GM12878 (cell line): ENCODE results near the gene LARGE1. TPM values are rescaled to one million over a fixed set of nuclear protein-coding genes. Genes with fewer than 3 reads are reported as not detected.

Source experiments
- CHD2 ChIP-seq: IDR thresholded peaks from 2 replicates; pipeline ENCODE4 v1.6.1; 2011; ENCODE audit warnings: low read depth, low read length, improper control_type of control experiment, borderline replicate concordance
- CREB1 ChIP-seq: IDR thresholded peaks from 2 replicates; pipeline ENCODE4 v1.6.1; 2012; ENCODE audit warnings: low read depth, mild to moderate bottlenecking, inconsistent platforms
- CREM ChIP-seq: IDR thresholded peaks from 2 replicates; pipeline ENCODE4 v1.6.1; 2014; ENCODE audit warnings: antibody characterized with exemption, low read depth
- FOXM1 ChIP-seq: IDR thresholded peaks from 2 replicates; pipeline ENCODE4 v1.6.1; 2012; ENCODE audit warnings: low read depth, mild to moderate bottlenecking, inconsistent platforms, low read length, moderate library complexity
- HDAC2 ChIP-seq: fragments of 200-600 bp; sonication (generic); IDR thresholded peaks from 2 replicates; pipeline ENCODE4 v1.6.1; 2017
- HSF1 ChIP-seq: fragments of 150-350 bp; IDR thresholded peaks from 2 replicates; pipeline ENCODE4 v1.6.1; 2014; ENCODE audit warnings: mild to moderate bottlenecking, low read depth, low read length
- IKZF1 ChIP-seq: fragments of 450-650 bp; conservative IDR thresholded peaks from 2 replicates; pipeline ENCODE4 v1.6.1; 2017; ENCODE audit warnings: antibody characterized with exemption, mild to moderate bottlenecking
- IRF3 ChIP-seq: fragments of 450-650 bp; IDR thresholded peaks from 2 replicates; pipeline ENCODE4 v1.6.1; 2014; ENCODE audit warnings: mild to moderate bottlenecking
- IRF5 ChIP-seq: fragments of 450-650 bp; IDR thresholded peaks from 2 replicates; pipeline ENCODE4 v1.6.1; 2017; ENCODE audit warnings: borderline replicate concordance
- KDM1A ChIP-seq: fragments of 200-600 bp; sonication (generic); IDR thresholded peaks from 2 replicates; pipeline ENCODE4 v1.6.1; 2016; ENCODE audit warnings: borderline replicate concordance
- LARP7 ChIP-seq: fragments of 450-650 bp; IDR thresholded peaks from 2 replicates; pipeline ENCODE4 v1.6.1; 2017; ENCODE audit warnings: mild to moderate bottlenecking
- MEF2B ChIP-seq: fragments of 450-650 bp; IDR thresholded peaks from 2 replicates; pipeline ENCODE4 v1.6.1; 2018; ENCODE audit warnings: mild to moderate bottlenecking, moderate library complexity; ENCODE audit not compliant: partially characterized antibody, poor library complexity, severe bottlenecking
- MYB ChIP-seq: fragments of 150-350 bp; IDR thresholded peaks from 2 replicates; pipeline ENCODE4 v1.6.1; 2014; ENCODE audit warnings: mild to moderate bottlenecking, low read depth, low read length, borderline replicate concordance
- NFYB ChIP-seq: IDR thresholded peaks from 2 replicates; pipeline ENCODE4 v1.6.1; 2011; ENCODE audit warnings: low read depth, mild to moderate bottlenecking, low read length, improper control_type of control experiment, moderate library complexity; ENCODE audit not compliant: insufficient read depth
- NR2C2 ChIP-seq: IDR thresholded peaks from 2 replicates; pipeline ENCODE4 v1.6.1; 2011; ENCODE audit warnings: borderline replicate concordance, low read depth; ENCODE audit not compliant: control insufficient read depth, insufficient read length
- PAX5 ChIP-seq: IDR thresholded peaks from 2 replicates; pipeline ENCODE4 v1.6.1; 2011; ENCODE audit warnings: low read depth, low read length, borderline replicate concordance
- PAX8 ChIP-seq: fragments of 450-650 bp; IDR thresholded peaks from 2 replicates; pipeline ENCODE4 v1.6.1; 2017; ENCODE audit warnings: mild to moderate bottlenecking, moderate library complexity
- RBBP5 ChIP-seq: fragments of 200-600 bp; sonication (generic); conservative IDR thresholded peaks from 2 replicates; pipeline ENCODE4 v1.6.1; 2016
- SIN3A ChIP-seq: IDR thresholded peaks from 2 replicates; pipeline ENCODE4 v1.6.1; 2012; ENCODE audit warnings: low read depth, low read length, improper control_type of control experiment
- SKIL ChIP-seq: fragments of 450-650 bp; IDR thresholded peaks from 2 replicates; pipeline ENCODE4 v1.6.1; 2017; ENCODE audit warnings: mild to moderate bottlenecking, low read depth, inconsistent platforms; ENCODE audit not compliant: poor library complexity, severe bottlenecking
- SUPT20H ChIP-seq: IDR thresholded peaks from 2 replicates; pipeline ENCODE4 v1.6.1; 2011; ENCODE audit warnings: low read depth, mild to moderate bottlenecking, low read length, moderate library complexity, borderline replicate concordance; ENCODE audit not compliant: control insufficient read depth
- TAF1 ChIP-seq: IDR thresholded peaks from 2 replicates; pipeline ENCODE4 v1.6.1; 2011; ENCODE audit warnings: mild to moderate bottlenecking, low read depth, low read length, borderline replicate concordance
- TBL1XR1 ChIP-seq: IDR thresholded peaks from 2 replicates; pipeline ENCODE4 v1.6.1; 2012; ENCODE audit warnings: low read depth, low read length, improper control_type of control experiment
- TCF12 ChIP-seq: IDR thresholded peaks from 2 replicates; pipeline ENCODE4 v1.6.1; 2011; ENCODE audit warnings: low read depth, mild to moderate bottlenecking, low read length
- YBX1 ChIP-seq: fragments of 450-650 bp; IDR thresholded peaks from 2 replicates; pipeline ENCODE4 v1.6.1; 2016; ENCODE audit warnings: antibody characterized with exemption
- ZNF217 ChIP-seq: fragments of 450-650 bp; IDR thresholded peaks from 2 replicates; pipeline ENCODE4 v1.6.1; 2017; ENCODE audit warnings: antibody characterized with exemption, mild to moderate bottlenecking
- ZSCAN29 ChIP-seq: fragments of 450-650 bp; IDR thresholded peaks from 2 replicates; pipeline ENCODE4 v1.6.1; 2017; ENCODE audit warnings: mild to moderate bottlenecking, moderate library complexity
- polyA plus RNA-seq, 11 experiments: library from polyadenylated mRNA; depleted of rRNA in 4 of 11; unstranded in 6 of 11; stranded (reverse) in 5 of 11; fragments of >200 nt; fragmentation: Nextera tagmentation in 4 of 11; fragmentation: Illumina TruSeq in 1 of 11; extraction: Ambion mirVana in 4 of 11; extraction: Trizol in 1 of 11; gene quantifications; 1 replicate in 1 of 11; 2 replicates in 10 of 11; pipeline versions ENCODE4 v1.2.1 to v1.2.3, GENCODE V29; 2011 to 2016; ENCODE audit warnings: inconsistent platforms in 2 of 11, missing spikeins in 2 of 11, low read depth in 1 of 11
- total RNA-seq, 4 experiments: library from RNA; depleted of rRNA in 3 of 4; stranded (reverse); fragments of >200 nt in 3 of 4; fragmentation: Illumina TruSeq in 1 of 4; extraction: Trizol in 1 of 4; gene quantifications; 2 replicates each; pipeline versions ENCODE4 v1.2.1 to v1.2.3, GENCODE V29; 2013 to 2021

The LARGE1 gene
- total and polyA plus RNA-seq, 10 of the 15 experiments (the other 5 are each of a cell fraction or from before 2014, with no cell fraction given): 3.2 to 41.4 (median 17.3) TPM

GRCh38 chr22:33896575-33897447 lies 23.5 kb downstream of the LARGE1 start (continued):
- TF ChIP-seq IRF5: no peak
- no peak for TF ChIP-seq TBL1XR1
- TF ChIP-seq IKZF1: peak; percentile 71
- no peak for TF ChIP-seq HDAC2
- TF ChIP-seq IRF3: no peak
- TF ChIP-seq TAF1: peak; percentile 63; the same call in 1 of the 2 replicates
- no peak for TF ChIP-seq HSF1
- TF ChIP-seq SKIL: peak; percentile 15
- TF ChIP-seq ZSCAN29: no peak
- TF ChIP-seq CHD2: no peak
- TF ChIP-seq PAX8: no peak
- no peak for TF ChIP-seq KDM1A
- no peak for TF ChIP-seq PAX5
- TF ChIP-seq ZNF217: no peak
- no peak for TF ChIP-seq MYB
- TF ChIP-seq CREM: no peak
- TF ChIP-seq RBBP5: no peak; the same call in 1 of the 2 replicates
- TF ChIP-seq SUPT20H: no peak
- TF ChIP-seq YBX1: no peak
- no peak for TF ChIP-seq NR2C2
- TF ChIP-seq NFYB: no peak
- no peak for TF ChIP-seq FOXM1
- no peak for TF ChIP-seq SIN3A
- TF ChIP-seq MEF2B: no peak
- no peak for TF ChIP-seq CREB1
- no peak for TF ChIP-seq LARP7
- peak; percentile 69 for TF ChIP-seq TCF12
